ENCODE results near the gene PSMB5. TPM values are rescaled to one million over a fixed set of nuclear protein-coding genes. Genes with fewer than 3 reads are reported as not detected.

The PSMB5 gene
- total RNA-seq, 2 experiments from 2014 or later = 20.1 to 24.5 TPM

- no peak overlapping the region for H3K4me3 ChIP-seq (ENCODE audit: low read length)
- H3K36me3 ChIP-seq (ENCODE audit: insufficient read depth, low read length) = no peaks in the 10 kb centered on the region
- no peak for TF ChIP-seq CTCF (IDR thresholded peaks at IDR 0.05)
- Mint-ChIP-seq H3K4me1 (ENCODE audit: low read depth) (no peaks in the 10 kb centered on the region), H3K36me3 (ENCODE audit: low read depth) (no peaks in the 10 kb centered on the region), H3K27me3 (no peaks in the 10 kb centered on the region), H3K9me3 (no peaks in the 10 kb centered on the region), H3K27ac (no peak overlapping the region), H3K4me3 (no peak overlapping the region)
- no peaks in the 10 kb centered on the region for H3K9me3 ChIP-seq (ENCODE audit: control insufficient read depth in 1 of 2, insufficient read depth in 1 of 2, low read length in 2 of 2)
- no peak overlapping the region for H3K27ac ChIP-seq (ENCODE audit: low read depth in 1 of 2, low read length in 2 of 2)
- DNase-seq (no peak), ATAC-seq (ENCODE audit: poor library complexity) (no peak)
- no peaks in the 10 kb centered on the region for H3K4me1 ChIP-seq (ENCODE audit: insufficient read depth, low read length)
- H3K27me3 ChIP-seq (ENCODE audit: control insufficient read depth in 1 of 2, insufficient read depth in 2 of 2, low read length in 2 of 2) = no peaks in the 10 kb centered on the region
- intact Hi-C loops (cut with DNase I, micrococcal nuclease) = no loop called here
- CTCF ChIA-PET = no interaction called here
- POLR2A ChIA-PET = no interaction called here
These were observed 7.0 kb upstream of the PSMB5 start for GRCh38 chr14:23041729-23042128.

- H3K27me3 ChIP-seq (ENCODE audit: control insufficient read depth in 1 of 2, insufficient read depth in 2 of 2, low read length in 2 of 2) = no peaks in the 10 kb centered on the region
- H3K36me3 ChIP-seq (ENCODE audit: insufficient read depth, low read length) = no peaks in the 10 kb centered on the region
- H3K9me3 ChIP-seq (ENCODE audit: control insufficient read depth in 1 of 2, insufficient read depth in 1 of 2, low read length in 2 of 2) = no peaks in the 10 kb centered on the region
- ATAC-seq (ENCODE audit: poor library complexity) (no peak), DNase-seq (no peak)
- intact Hi-C loops (cut with DNase I, micrococcal nuclease) = no loop called here
- POLR2A ChIA-PET = interaction anchor here (0.9 kb wide), 1 partner anchor 54 kb away, joined by 3 read pairs; no protein-coding TSS in a partner anchor
- no peak overlapping the region for H3K27ac ChIP-seq (ENCODE audit: low read depth in 1 of 2, low read length in 2 of 2)
- no peak overlapping the region for H3K4me3 ChIP-seq (ENCODE audit: low read length)
- no peaks in the 10 kb centered on the region for H3K36me3 Mint-ChIP-seq (ENCODE audit: low read depth)
- TF ChIP-seq CTCF (IDR thresholded peaks at IDR 0.05) = no peak
- no peaks in the 10 kb centered on the region for H3K9me3 Mint-ChIP-seq
- CTCF ChIA-PET = interaction anchor here (0.7 to 1.5 kb wide), 4 partner anchors 29 to 53 kb away, joined by 3 to 4 read pairs (median 4); no protein-coding TSS in a partner anchor
- H3K27me3 Mint-ChIP-seq = no peaks in the 10 kb centered on the region
- peaks cover 1% of the 10 kb centered on the region for H3K4me1 ChIP-seq (ENCODE audit: insufficient read depth, low read length)
- peaks cover 8% of the 10 kb centered on the region for H3K4me1 Mint-ChIP-seq (ENCODE audit: low read depth)
- H3K4me3 Mint-ChIP-seq = no peak overlapping the region
- no peak overlapping the region for H3K27ac Mint-ChIP-seq
These were observed 5.4 kb upstream of the PSMB5 start for GRCh38 chr14:23040100-23040499.

GRCh38 chr14:23035303-23036144, 824 bp upstream of the PSMB5 start:
- Histone ChIP-seq H3K9me3 (ENCODE audit: control insufficient read depth in 1 of 2, insufficient read depth in 1 of 2, low read length in 2 of 2) (no peaks in the 10 kb centered on the region), H3K4me3 (ENCODE audit: low read length) (peak overlapping the region; percentile 59), H3K27ac (ENCODE audit: low read depth in 1 of 2, low read length in 2 of 2) (peak overlapping the region; percentile 75 to 94), H3K36me3 (ENCODE audit: insufficient read depth, low read length) (peaks cover 25% of the 10 kb centered on the region), H3K27me3 (ENCODE audit: control insufficient read depth in 1 of 2, insufficient read depth in 2 of 2, low read length in 2 of 2) (no peaks in the 10 kb centered on the region), H3K4me1 (ENCODE audit: insufficient read depth, low read length) (peaks cover 16% of the 10 kb centered on the region)
- H3K4me1 Mint-ChIP-seq (ENCODE audit: low read depth) = peaks cover 36% of the 10 kb centered on the region
- ChIA-PET CTCF (interaction anchor here (0.7 to 2.5 kb wide), 5 partner anchors 22 to 149 kb away, joined by 3 to 16 read pairs (median 3); partner anchors contain the start of gene CDH24), POLR2A (interaction anchor here (0.7 to 5.3 kb wide), 11 partner anchors 12 to 286 kb away, joined by 3 to 65 read pairs (median 6); partner anchors contain the start of genes ACIN1, AJUBA, C14orf119 and PABPN1)
- ATAC-seq (ENCODE audit: poor library complexity) = no peak
- peaks cover 33% of the 10 kb centered on the region for H3K36me3 Mint-ChIP-seq (ENCODE audit: low read depth)
- H3K27me3 Mint-ChIP-seq = no peaks in the 10 kb centered on the region
- H3K4me3 Mint-ChIP-seq = peak overlapping the region; percentile 90
- H3K9me3 Mint-ChIP-seq = no peaks in the 10 kb centered on the region
- peak overlapping the region; percentile 92 for H3K27ac Mint-ChIP-seq
- no peak for TF ChIP-seq CTCF (IDR thresholded peaks at IDR 0.05)
- DNase-seq = no peak
- intact Hi-C loops (cut with DNase I, micrococcal nuclease) = loop anchor here (1.0 to 2.0 kb wide), 3 partner anchors 21 to 28 kb away; partner anchors contain the start of genes C14orf93 (in 1 of the 2) and CDH24 (in 1 of the 2)

Data from CD4-positive, alpha-beta T cell (primary cell).